ENCODE measurements around the gene CD93.

The CD93 gene

GRCh38 chr20:23097636-23098580 is 11.8 kb upstream of the CD93 start:
- DNase-seq: no peak

- no peak for DNase-seq
These were observed 10.9 kb upstream of the CD93 start for GRCh38 chr20:23096986-23097520.

- DNase-seq: no peak
These were observed 10.0 kb upstream of the CD93 start for GRCh38 chr20:23096097-23096496.

GRCh38 chr20:23095499-23095898 is 9.4 kb upstream of the CD93 start:
- DNase-seq: no peak

- DNase-seq: no peak
These were observed 8.8 kb upstream of the CD93 start for GRCh38 chr20:23094927-23095326.

GRCh38 chr20:23094213-23094896 is 8.2 kb upstream of the CD93 start:
- DNase-seq: peak; percentile 49

- no peak for DNase-seq
These were observed 7.5 kb upstream of the CD93 start for GRCh38 chr20:23093613-23094012.

GRCh38 chr20:23092861-23093495 is 6.9 kb upstream of the CD93 start:
- peak; percentile 12 for DNase-seq

- DNase-seq: no peak
These were observed 6.2 kb upstream of the CD93 start for GRCh38 chr20:23092384-23092756.

GRCh38 chr20:23091721-23092383 is 5.7 kb upstream of the CD93 start:
- no peak for DNase-seq

GRCh38 chr20:23090878-23091277 is 4.8 kb upstream of the CD93 start:
- DNase-seq: no peak

- DNase-seq: no peak
These were observed 4.0 kb upstream of the CD93 start for GRCh38 chr20:23090147-23090546.

GRCh38 chr20:23088866-23089265 is 2.7 kb upstream of the CD93 start:
- no peak for DNase-seq

GRCh38 chr20:23087587-23088251 is 1.6 kb upstream of the CD93 start:
- no peak for DNase-seq

GRCh38 chr20:23086931-23087411 is 847 bp upstream of the CD93 start:
- no peak for DNase-seq

GRCh38 chr20:23085436-23086055 is 578 bp downstream of the CD93 start:
- no peak for DNase-seq

GRCh38 chr20:23084845-23085365 is 1.2 kb downstream of the CD93 start:
- no peak for DNase-seq

GRCh38 chr20:23084282-23084844 is 1.8 kb downstream of the CD93 start:
- no peak for DNase-seq

GRCh38 chr20:23083553-23084220 is 2.4 kb downstream of the CD93 start:
- DNase-seq: no peak

- DNase-seq: no peak
These were observed 3.1 kb downstream of the CD93 start for GRCh38 chr20:23082846-23083552.

Data from activated CD4-positive, alpha-beta T cell treated with anti-CD3 and anti-CD28 coated beads, Interleukin-2, Interleukin-6, amounts not matched to agents 100 ng/mL and 50 ng/mL, durations not matched to agents 16 hours and 8 hours (primary cell).